Chondrocyte (in vitro differentiated cells): ENCODE measurements around the gene MAB21L4. TPM values are rescaled to one million over a fixed set of nuclear protein-coding genes. Genes with fewer than 3 reads are reported as not detected.

ENCODE experiments used
- DNase-seq: peaks from one replicate; pipeline ENCODE4 v3.0.0; 2021; ENCODE audit warnings: mixed read lengths, low spot score
- H3K27ac Mint-ChIP-seq: one replicate; pipeline ENCODE4 v1.8.0; 2021; ENCODE audit warnings: mild to moderate bottlenecking, moderate library complexity, mixed read lengths; ENCODE audit not compliant: unreplicated experiment
- H3K27me3 Mint-ChIP-seq: 2 replicates; pipeline ENCODE4 v1.8.0; 2021; ENCODE audit warnings: low read depth, mixed read lengths
- H3K36me3 Mint-ChIP-seq: 2 replicates; pipeline ENCODE4 v1.8.0; 2021; ENCODE audit warnings: low read depth, mixed read lengths
- H3K4me1 Mint-ChIP-seq: 2 replicates; pipeline ENCODE4 v1.8.0; 2021; ENCODE audit warnings: low read depth, mild to moderate bottlenecking, mixed read lengths
- H3K4me3 Mint-ChIP-seq: one replicate; pipeline ENCODE4 v1.8.0; 2021; ENCODE audit warnings: mild to moderate bottlenecking, moderate library complexity, mixed read lengths; ENCODE audit not compliant: unreplicated experiment
- H3K9me3 Mint-ChIP-seq: 2 replicates; pipeline ENCODE4 v1.8.0; 2021; ENCODE audit warnings: low read depth, mixed read lengths
- total RNA-seq: library from RNA; stranded (reverse); gene quantifications from 3 replicates; pipeline ENCODE4 v1.2.1, GENCODE V29; 2021
- TF ChIP-seq, protein P1 (sequence below): fragments of 200-600 bp; sonication (generic); IDR thresholded peaks from 2 replicates; pipeline ENCODE4 v1.5.0; 2021; ENCODE audit warnings: antibody characterized with exemption, mild to moderate bottlenecking, moderate library complexity

The MAB21L4 gene
- total RNA-seq, 1 donor from 2014 or later: not detected

DNA sequence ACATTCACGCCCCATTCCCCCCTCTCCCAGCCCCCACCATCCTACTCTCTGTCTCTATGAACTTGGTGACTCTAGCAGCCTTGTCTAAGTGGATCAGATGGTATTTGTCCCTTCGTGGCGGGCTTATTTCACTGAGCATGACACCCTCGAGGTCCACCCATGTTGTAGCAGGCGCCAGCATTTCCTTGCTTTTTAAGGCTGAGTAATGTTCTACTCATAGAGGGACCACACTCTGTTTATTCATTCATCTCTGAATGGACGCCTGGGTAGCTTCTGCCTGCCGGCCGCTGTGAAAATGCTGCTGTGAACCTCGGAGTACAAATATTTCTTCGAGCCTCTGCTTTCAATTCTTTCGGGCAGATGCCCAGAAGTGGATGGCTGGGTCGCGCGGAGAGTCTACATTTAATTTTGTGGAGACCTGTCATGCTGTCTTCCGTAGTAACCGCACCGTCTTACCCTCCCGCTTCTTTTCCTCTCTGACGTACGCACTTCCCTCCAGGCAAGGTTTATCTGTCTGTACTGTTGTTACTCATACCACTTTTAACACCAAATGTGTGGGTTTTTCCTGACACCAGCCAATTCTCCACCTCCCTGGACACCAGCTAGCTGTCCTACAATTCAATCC is 15.8 kb upstream of the MAB21L4 start:
- H3K9me3 Mint-ChIP-seq: no peaks in the 10 kb centered on the region
- no peak overlapping the region for H3K27ac Mint-ChIP-seq
- TF ChIP-seq, protein P1, sequence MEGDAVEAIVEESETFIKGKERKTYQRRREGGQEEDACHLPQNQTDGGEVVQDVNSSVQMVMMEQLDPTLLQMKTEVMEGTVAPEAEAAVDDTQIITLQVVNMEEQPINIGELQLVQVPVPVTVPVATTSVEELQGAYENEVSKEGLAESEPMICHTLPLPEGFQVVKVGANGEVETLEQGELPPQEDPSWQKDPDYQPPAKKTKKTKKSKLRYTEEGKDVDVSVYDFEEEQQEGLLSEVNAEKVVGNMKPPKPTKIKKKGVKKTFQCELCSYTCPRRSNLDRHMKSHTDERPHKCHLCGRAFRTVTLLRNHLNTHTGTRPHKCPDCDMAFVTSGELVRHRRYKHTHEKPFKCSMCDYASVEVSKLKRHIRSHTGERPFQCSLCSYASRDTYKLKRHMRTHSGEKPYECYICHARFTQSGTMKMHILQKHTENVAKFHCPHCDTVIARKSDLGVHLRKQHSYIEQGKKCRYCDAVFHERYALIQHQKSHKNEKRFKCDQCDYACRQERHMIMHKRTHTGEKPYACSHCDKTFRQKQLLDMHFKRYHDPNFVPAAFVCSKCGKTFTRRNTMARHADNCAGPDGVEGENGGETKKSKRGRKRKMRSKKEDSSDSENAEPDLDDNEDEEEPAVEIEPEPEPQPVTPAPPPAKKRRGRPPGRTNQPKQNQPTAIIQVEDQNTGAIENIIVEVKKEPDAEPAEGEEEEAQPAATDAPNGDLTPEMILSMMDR: no peak
- DNase-seq: no peak
- peaks cover 10% of the 10 kb centered on the region for H3K4me1 Mint-ChIP-seq
- no peak overlapping the region for H3K4me3 Mint-ChIP-seq
- H3K36me3 Mint-ChIP-seq: no peaks in the 10 kb centered on the region
- peaks cover 19% of the 10 kb centered on the region for H3K27me3 Mint-ChIP-seq

DNA sequence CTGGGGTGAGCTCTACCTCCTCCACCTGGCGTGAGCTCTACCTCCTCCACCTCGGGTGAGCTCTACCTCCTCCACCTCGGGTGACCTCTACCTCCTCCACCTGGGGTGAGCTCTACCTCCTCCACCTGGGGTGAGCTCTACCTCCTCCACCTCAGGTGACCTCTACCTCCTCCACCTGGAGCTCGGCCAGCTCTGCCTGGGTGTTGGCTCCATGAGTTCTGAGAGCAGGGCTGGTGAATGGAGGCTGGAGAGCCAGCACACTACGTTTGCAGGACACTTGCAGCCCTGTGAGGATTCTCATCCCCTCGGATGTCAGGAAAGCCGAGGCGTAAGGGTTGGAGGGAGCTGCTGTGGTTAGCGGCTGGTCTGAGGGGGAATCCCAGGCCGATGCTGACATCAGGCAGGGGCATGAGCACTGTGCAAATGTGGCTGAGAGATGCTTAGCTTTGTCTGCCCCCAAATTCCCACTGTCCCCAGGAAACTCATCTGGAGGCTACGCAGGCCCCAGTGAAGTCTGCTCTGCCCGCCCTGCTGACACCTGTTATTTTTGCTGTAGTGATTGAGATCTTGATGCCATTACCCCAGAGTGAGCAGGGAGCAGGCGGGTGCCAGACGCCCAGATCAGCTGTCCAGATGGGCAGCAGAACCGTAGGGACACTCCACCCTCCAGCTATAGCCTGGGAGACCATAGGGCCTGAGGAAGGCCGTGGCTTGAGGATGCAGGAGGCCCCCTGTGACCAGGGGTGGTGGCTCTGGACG is 13.4 kb upstream of the MAB21L4 start:
- Mint-ChIP-seq H3K9me3 (no peaks in the 10 kb centered on the region), H3K27me3 (peaks cover 28% of the 10 kb centered on the region), H3K36me3 (no peaks in the 10 kb centered on the region), H3K4me1 (peaks cover 10% of the 10 kb centered on the region), H3K4me3 (no peak overlapping the region), H3K27ac (no peak overlapping the region)
- TF ChIP-seq, protein P1: no peak
- DNase-seq: no peak

DNA sequence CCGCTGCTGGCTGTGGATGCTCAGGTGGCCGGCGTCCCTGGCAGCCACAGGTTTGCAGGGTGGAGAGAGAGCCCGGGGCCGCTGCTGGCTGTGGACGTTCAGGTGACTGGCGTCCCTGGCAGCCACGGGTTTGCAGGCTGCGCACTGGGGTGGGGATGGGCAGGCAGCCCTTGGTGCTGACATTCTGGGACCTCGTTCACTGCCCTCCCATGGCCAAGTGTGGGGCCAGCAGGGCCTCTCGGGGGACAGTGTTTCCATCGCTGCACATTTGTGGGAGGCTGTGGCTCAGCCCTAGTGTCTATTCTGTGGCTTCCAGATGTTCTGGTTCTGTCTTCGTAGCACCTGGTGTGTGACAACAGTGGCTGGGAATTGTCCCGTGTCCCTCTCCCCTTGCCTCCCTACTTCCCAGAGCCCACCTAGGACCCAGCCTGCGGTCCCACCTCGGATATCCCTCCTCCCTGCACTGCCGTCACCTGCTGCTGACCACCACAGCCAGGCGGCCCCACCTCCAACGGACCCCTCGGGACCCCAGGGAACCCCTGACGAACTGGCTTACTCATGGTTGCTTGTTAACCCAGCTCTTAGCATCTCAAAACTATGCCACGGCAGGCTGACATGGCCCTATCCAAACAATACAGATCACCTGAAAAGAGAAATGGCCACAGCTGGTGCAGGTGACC is 11.1 kb upstream of the MAB21L4 start:
- no peaks in the 10 kb centered on the region for H3K4me1 Mint-ChIP-seq
- no peak for DNase-seq
- TF ChIP-seq, protein P1: no peak
- H3K36me3 Mint-ChIP-seq: no peaks in the 10 kb centered on the region
- no peaks in the 10 kb centered on the region for H3K9me3 Mint-ChIP-seq
- no peak overlapping the region for H3K4me3 Mint-ChIP-seq
- peaks cover 38% of the 10 kb centered on the region for H3K27me3 Mint-ChIP-seq
- no peak overlapping the region for H3K27ac Mint-ChIP-seq

DNA sequence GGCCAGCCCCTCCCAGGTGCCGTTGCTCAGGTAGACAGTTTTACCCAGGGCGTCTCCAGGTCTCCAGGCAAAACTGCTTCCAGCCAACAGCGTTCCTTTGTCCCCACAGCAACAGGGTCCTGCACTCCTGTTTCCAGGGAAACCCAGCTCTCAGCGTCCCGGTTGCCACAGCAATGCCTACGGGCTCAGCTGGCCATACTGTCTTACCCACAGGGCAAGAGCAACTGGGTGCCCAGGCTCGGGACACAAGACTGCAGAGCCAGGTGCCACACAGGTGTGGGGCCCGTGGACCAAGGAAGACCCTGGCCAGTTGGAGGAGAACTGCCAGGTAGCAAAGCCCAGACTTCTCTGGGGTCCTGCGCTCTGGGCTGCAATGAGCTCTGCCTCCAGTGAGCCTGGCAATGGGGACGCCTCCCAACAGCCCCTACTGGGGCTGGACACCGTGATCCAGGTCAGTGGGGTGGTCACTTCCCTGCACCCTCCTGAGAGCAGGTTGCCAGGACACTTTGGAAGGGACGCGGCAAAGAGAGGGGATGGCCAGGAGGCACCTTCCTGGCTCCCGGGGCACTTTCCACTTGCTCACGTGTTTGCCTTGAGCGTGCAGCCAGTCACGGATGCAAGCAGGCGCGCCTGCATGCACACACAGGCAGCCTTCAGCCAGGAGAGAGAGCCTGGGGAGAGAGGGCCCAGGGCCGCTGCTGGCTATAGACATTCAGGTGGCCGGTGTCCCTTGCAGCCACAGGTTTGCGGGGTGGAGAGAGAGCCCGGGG is 10.4 kb upstream of the MAB21L4 start, which contains the start of gene CROCC2:
TSS of gene CROCC2 (plus strand) at position 196 of the 770 bp plus-strand sequence. CDS start at position 374, 178 bp downstream.
- DNase-seq: no peak
- no peaks in the 10 kb centered on the region for H3K36me3 Mint-ChIP-seq
- H3K9me3 Mint-ChIP-seq: no peaks in the 10 kb centered on the region
- H3K27me3 Mint-ChIP-seq: peaks cover 36% of the 10 kb centered on the region
- TF ChIP-seq, protein P1: no peak
- no peak within 1 kb of the TSS for H3K27ac Mint-ChIP-seq
- H3K4me1 Mint-ChIP-seq: no peaks in the 10 kb centered on the region
- no peak within 1 kb of the TSS for H3K4me3 Mint-ChIP-seq
